Measurements from ENCODE around the gene ASIC4.

ASIC4 gene

GRCh38 chr2:219512524-219513216 is 1.6 kb upstream of the ASIC4 start:
- DNase-seq (ENCODE audit: low read depth in 2 of 3, low spot score in 2 of 3), result no peak

GRCh38 chr2:219513787-219514186 is 495 bp upstream of the ASIC4 start:
- no peak for DNase-seq (ENCODE audit: low read depth in 2 of 3, low spot score in 2 of 3)

GRCh38 chr2:219514836-219515235 is 554 bp downstream of the ASIC4 start:
- no peak for DNase-seq (ENCODE audit: low read depth in 2 of 3, low spot score in 2 of 3)

- DNase-seq (ENCODE audit: low read depth in 2 of 3, low spot score in 2 of 3), result no peak
Observed at GRCh38 chr2:219515874-219516629, 1.8 kb downstream of the ASIC4 start.

- DNase-seq (ENCODE audit: low read depth in 2 of 3, low spot score in 2 of 3), result no peak
Observed at GRCh38 chr2:219516888-219517287, 2.6 kb downstream of the ASIC4 start.

GRCh38 chr2:219517954-219518778 is 3.9 kb downstream of the ASIC4 start:
- no peak for DNase-seq (ENCODE audit: low read depth in 2 of 3, low spot score in 2 of 3)

- DNase-seq (ENCODE audit: low read depth in 2 of 3, low spot score in 2 of 3), result no peak
Observed at GRCh38 chr2:219519526-219519916, 5.2 kb downstream of the ASIC4 start.

- DNase-seq (ENCODE audit: low read depth in 2 of 3, low spot score in 2 of 3), result no peak
Observed at GRCh38 chr2:219520079-219520478, 5.8 kb downstream of the ASIC4 start.

GRCh38 chr2:219521066-219521880 is 7.0 kb downstream of the ASIC4 start:
- DNase-seq (ENCODE audit: low read depth in 2 of 3, low spot score in 2 of 3), result no peak

GRCh38 chr2:219522111-219523030 is 8.1 kb downstream of the ASIC4 start:
- no peak for DNase-seq (ENCODE audit: low read depth in 2 of 3, low spot score in 2 of 3)

- no peak for DNase-seq (ENCODE audit: low read depth in 2 of 3, low spot score in 2 of 3)
Observed at GRCh38 chr2:219523031-219523671, 8.9 kb downstream of the ASIC4 start.

- DNase-seq (ENCODE audit: low read depth in 2 of 3, low spot score in 2 of 3), result no peak
Observed at GRCh38 chr2:219524817-219525216, 10.5 kb downstream of the ASIC4 start.

GRCh38 chr2:219525533-219526232 is 11.4 kb downstream of the ASIC4 start:
- no peak for DNase-seq (ENCODE audit: low read depth in 2 of 3, low spot score in 2 of 3)

- DNase-seq (ENCODE audit: low read depth in 2 of 3, low spot score in 2 of 3), result no peak
Observed at GRCh38 chr2:219526320-219527075, 12.2 kb downstream of the ASIC4 start.

- no peak for DNase-seq (ENCODE audit: low read depth in 2 of 3, low spot score in 2 of 3)
Observed at GRCh38 chr2:219527076-219527394, 12.8 kb downstream of the ASIC4 start.

GRCh38 chr2:219527472-219527871 is 13.2 kb downstream of the ASIC4 start:
- DNase-seq (ENCODE audit: low read depth in 2 of 3, low spot score in 2 of 3), result no peak

GRCh38 chr2:219530048-219530963 is 16.0 kb downstream of the ASIC4 start:
- DNase-seq (ENCODE audit: low read depth in 2 of 3, low spot score in 2 of 3), result peak; percentile 54 to 81 (median 81)
